ENCODE measurements around the gene RABL6.

The RABL6 gene

DNA sequence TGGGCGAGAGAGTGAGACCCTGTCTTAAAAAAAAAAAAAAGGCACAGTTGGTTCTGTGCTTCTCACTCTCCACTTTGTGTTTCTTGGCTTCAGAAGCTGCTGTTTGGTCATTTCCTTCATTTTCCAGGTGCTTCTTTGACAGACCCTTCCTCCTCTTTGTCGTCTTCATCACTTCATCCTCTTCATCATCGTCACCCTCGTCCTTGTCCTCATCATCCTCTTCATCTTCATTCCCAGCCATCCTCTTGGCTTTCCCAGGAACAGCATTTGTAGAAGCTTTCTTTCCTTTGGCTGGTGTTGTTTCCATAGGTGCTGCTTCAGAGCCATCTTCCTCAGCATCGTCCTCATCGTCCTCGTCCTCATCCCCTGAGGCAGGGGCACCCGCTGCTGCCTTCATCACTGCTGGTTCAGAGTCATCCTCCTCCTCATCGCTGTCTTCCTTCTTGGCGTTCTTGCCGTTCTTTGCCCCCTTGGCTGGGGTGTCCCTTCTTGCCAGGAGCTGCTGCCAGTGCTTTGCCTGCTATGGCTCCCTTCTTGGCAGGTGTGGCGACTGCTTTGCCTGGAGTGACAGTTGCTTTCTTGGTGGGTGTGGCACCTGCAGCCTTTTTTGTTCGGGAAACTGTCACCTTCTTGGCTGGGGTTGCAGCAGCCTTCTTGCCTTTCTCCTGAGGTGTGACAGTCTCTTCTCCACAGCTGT, 7.1 kb downstream of the RABL6 start:
- H3K4me3 ChIP-seq (ENCODE audit: low read length) = no peak overlapping the region

DNA sequence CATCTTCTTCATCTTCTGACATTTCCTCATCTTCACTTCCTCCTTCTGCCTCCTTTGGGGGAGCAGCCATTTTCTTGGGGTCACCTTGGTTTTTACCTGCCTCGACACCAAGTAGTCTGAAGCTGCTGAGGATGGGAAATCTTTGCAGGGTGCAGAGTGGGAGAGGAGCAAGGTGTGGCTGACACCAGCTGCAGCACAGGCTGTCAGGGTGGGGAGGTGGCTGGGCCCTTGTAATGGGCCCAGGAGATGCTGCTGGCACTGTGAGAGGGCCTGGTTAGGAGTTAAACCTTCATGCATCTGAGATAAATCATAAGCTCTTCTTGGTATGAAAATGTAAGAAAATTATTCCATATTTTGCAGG, 7.7 kb downstream of the RABL6 start:
- no peaks in the 10 kb centered on the region for H3K9me3 ChIP-seq (replicated peaks; ENCODE audit: low read length)
- no peaks in the 10 kb centered on the region for H3K4me1 ChIP-seq (ENCODE audit: control insufficient read depth, insufficient read depth, low read length)
- no peak overlapping the region for H3K4me3 ChIP-seq (ENCODE audit: low read length)
- no peaks in the 10 kb centered on the region for H3K27me3 ChIP-seq (ENCODE audit: control insufficient read depth, insufficient read depth, low read length)
- no peak overlapping the region for H3K9ac ChIP-seq (ENCODE audit: low read depth, low read length)
- H3K4me2 ChIP-seq (ENCODE audit: low read length) = no peak overlapping the region
- H3K36me3 ChIP-seq (ENCODE audit: insufficient read depth, low read length) = peaks cover 26% of the 10 kb centered on the region

More for the DNA sequence above, 7.1 kb downstream of the RABL6 start:
- Histone ChIP-seq H3K4me2 (ENCODE audit: low read length) (no peak overlapping the region), H3K36me3 (ENCODE audit: insufficient read depth, low read length) (peaks cover 26% of the 10 kb centered on the region), H3K9me3 (replicated peaks; ENCODE audit: low read length) (no peaks in the 10 kb centered on the region), H3K9ac (ENCODE audit: low read depth, low read length) (no peak overlapping the region), H3K27me3 (ENCODE audit: control insufficient read depth, insufficient read depth, low read length) (no peaks in the 10 kb centered on the region), H3K4me1 (ENCODE audit: control insufficient read depth, insufficient read depth, low read length) (peaks cover 3% of the 10 kb centered on the region)

DNA sequence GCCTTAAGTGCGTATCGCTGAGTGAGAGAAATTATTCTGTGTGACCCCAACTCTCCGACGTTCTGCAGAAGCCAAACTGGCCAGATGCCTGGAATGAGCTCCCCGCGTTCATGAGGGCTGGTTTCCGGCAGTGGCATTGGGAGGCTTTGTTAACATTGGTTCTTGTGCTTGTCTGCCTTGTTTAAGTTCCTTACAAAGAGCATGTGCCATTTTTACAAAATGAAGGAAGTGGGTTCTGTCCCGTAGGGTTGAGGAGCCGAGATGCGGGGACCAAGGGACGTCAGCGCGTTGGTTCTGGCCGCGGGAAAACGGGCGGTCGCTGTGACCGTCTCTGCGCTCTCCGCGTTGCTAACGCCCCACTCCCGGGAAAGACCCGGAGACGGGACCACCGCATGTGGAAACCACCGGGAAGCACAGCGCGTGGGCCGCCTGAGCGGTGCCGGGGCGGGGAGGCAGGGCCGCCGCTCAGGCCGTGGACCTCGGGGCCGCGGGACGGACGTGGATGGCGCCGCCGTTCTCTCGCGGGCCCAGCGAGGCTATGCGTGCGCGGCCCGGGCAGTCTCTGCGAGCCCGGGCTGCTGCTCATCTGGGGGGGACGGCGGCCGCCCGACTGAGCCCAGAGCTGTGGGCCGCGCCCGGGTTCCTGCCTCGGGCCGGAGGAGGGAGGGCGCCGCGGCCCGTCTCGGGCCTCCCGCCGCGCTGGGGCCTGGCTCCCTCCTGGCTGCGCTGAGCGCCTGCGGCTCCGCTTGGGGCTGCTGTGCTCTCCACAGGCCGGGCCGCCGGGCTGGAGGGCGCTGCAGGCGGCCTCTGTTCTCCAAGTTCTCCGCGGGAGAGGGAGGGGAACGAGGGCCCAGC, 13.4 kb downstream of the RABL6 start:
- no peaks in the 10 kb centered on the region for H3K4me1 ChIP-seq (ENCODE audit: control insufficient read depth, insufficient read depth, low read length)

DNA sequence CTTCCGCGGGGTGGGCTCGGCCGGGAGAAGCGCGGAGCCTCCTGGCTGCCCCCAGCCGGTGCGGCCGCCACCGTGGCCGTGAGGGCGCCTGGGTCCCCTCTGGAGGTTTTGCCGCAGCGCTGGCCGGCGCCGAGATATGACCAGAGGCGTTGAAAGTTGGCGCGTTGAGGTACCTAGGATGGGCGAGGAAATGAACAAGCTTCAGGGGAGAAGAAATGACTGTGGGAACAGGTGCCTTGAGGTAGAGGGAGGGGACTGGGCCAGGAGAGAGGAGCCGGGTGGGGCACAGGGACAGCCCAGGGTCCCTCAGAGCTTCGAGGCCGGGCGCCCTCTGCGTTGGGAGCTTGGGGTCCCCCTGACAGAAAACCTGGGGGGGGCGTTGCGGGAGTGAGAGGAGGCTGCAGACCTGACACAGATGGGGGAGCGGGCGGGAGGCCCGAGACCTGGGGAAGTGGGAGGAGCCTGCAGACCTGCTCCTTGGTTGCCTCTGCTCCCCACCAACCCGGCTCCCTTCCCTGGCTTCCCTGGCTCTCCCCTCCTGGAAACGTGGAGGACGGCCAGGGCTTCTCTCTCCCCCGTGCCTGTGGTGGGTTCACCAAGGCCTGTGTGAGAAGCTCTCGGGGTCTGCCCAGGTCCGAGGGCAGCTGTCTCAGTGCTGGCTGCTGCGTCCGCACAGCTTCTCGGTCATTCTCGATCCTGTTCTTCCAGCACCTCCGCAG, 14.2 kb downstream of the RABL6 start:
- Histone ChIP-seq H3K9me3 (replicated peaks; ENCODE audit: low read length) (no peaks in the 10 kb centered on the region), H3K27me3 (ENCODE audit: control insufficient read depth, insufficient read depth, low read length) (no peaks in the 10 kb centered on the region), H3K9ac (ENCODE audit: low read depth, low read length) (no peak overlapping the region), H3K4me3 (ENCODE audit: low read length) (no peak overlapping the region), H3K4me1 (ENCODE audit: control insufficient read depth, insufficient read depth, low read length) (no peaks in the 10 kb centered on the region), H3K4me2 (ENCODE audit: low read length) (no peak overlapping the region), H3K36me3 (ENCODE audit: insufficient read depth, low read length) (peaks cover 21% of the 10 kb centered on the region)

More for the DNA sequence above, 13.4 kb downstream of the RABL6 start:
- Histone ChIP-seq H3K9me3 (replicated peaks; ENCODE audit: low read length) (no peaks in the 10 kb centered on the region), H3K4me2 (ENCODE audit: low read length) (no peak overlapping the region), H3K27me3 (ENCODE audit: control insufficient read depth, insufficient read depth, low read length) (no peaks in the 10 kb centered on the region), H3K36me3 (ENCODE audit: insufficient read depth, low read length) (peaks cover 14% of the 10 kb centered on the region), H3K9ac (ENCODE audit: low read depth, low read length) (no peak overlapping the region), H3K4me3 (ENCODE audit: low read length) (no peak overlapping the region)

DNA sequence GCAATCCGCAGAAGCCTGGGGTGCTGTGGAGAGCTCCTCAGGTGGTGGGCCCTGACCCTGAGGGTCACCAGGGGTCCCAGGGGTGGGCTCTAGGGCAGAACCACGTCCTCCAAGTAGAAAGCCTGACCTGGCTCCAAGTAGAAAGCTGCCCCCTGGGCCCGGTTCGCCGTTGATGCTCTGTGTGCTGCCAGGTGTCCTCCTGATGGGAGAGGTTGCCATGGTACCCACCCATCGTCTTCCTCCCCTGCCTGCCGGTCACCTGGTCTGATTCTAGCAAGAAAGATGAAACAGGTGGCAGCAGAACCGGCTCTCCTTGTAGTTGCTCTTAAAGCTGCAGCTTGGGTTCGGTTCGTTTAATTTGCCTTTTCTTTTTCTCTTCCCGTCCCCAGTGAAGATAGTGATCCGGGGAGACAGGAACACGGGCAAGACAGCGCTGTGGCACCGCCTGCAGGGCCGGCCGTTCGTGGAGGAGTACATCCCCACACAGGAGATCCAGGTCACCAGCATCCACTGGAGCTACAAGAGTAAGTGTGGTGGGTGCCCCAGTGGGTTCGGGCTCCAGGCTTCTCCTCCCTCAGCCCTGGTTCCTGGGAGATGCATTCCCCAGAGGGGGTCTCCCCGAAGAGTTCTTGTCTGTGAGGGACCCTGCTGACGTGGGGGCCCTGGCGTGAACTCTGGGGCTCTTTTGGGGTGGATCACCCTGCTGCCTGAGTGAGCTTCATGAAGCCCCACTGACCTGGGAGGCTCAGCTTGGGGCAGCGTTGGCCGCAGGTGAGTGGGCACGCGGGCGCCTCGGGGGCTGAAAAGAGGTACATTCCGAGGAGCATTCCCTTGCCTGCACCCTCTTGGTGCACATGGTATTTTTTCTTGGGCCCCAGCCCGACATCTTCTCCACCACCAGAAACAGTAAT, 15.6 kb downstream of the RABL6 start:
- Histone ChIP-seq H3K4me3 (ENCODE audit: low read length) (no peak overlapping the region), H3K9me3 (replicated peaks; ENCODE audit: low read length) (no peaks in the 10 kb centered on the region), H3K27me3 (ENCODE audit: control insufficient read depth, insufficient read depth, low read length) (no peaks in the 10 kb centered on the region), H3K4me1 (ENCODE audit: control insufficient read depth, insufficient read depth, low read length) (no peaks in the 10 kb centered on the region), H3K36me3 (ENCODE audit: insufficient read depth, low read length) (peaks cover 21% of the 10 kb centered on the region), H3K9ac (ENCODE audit: low read depth, low read length) (no peak overlapping the region), H3K4me2 (ENCODE audit: low read length) (no peak overlapping the region)

DNA sequence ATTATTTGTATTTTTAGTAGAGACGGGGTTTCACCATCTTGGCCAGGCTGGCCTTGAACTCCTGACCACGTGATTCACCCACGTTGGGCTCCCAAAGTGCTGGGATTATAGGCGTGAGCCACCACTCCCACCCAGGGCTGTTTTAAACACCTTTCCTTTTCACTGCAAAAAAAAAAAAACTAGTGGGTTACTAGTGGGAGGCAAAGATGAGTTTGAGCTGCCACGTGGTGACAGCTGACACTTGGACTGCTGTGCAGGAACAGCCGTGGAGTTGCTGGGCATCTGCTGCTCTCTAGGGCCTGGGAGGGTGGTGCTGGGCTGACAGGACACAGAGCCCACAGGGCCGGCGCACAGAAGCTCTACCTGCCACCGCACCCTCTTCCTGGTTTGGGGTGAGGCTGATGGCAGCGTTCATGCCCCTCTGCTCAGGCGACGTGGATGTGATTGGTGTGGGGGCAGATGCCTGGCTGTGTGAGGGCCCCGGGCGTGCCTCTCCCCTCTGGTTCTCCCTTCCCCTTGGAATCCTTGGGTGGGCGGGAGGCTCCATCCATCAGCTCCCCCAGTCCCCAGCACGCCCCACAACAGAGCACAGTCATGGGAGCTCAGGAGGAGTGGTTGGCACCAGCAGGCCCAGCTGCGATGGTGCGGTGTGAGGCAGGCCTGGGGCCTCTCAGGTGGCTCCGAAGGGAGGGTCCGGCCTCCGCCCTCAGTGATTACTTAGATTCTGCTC, 16.9 kb downstream of the RABL6 start:
- Histone ChIP-seq H3K4me3 (ENCODE audit: low read length) (no peak overlapping the region), H3K9me3 (replicated peaks; ENCODE audit: low read length) (no peaks in the 10 kb centered on the region), H3K9ac (ENCODE audit: low read depth, low read length) (no peak overlapping the region), H3K4me1 (ENCODE audit: control insufficient read depth, insufficient read depth, low read length) (no peaks in the 10 kb centered on the region), H3K36me3 (ENCODE audit: insufficient read depth, low read length) (peaks cover 31% of the 10 kb centered on the region), H3K4me2 (ENCODE audit: low read length) (no peak overlapping the region), H3K27me3 (ENCODE audit: control insufficient read depth, insufficient read depth, low read length) (no peaks in the 10 kb centered on the region)

DNA sequence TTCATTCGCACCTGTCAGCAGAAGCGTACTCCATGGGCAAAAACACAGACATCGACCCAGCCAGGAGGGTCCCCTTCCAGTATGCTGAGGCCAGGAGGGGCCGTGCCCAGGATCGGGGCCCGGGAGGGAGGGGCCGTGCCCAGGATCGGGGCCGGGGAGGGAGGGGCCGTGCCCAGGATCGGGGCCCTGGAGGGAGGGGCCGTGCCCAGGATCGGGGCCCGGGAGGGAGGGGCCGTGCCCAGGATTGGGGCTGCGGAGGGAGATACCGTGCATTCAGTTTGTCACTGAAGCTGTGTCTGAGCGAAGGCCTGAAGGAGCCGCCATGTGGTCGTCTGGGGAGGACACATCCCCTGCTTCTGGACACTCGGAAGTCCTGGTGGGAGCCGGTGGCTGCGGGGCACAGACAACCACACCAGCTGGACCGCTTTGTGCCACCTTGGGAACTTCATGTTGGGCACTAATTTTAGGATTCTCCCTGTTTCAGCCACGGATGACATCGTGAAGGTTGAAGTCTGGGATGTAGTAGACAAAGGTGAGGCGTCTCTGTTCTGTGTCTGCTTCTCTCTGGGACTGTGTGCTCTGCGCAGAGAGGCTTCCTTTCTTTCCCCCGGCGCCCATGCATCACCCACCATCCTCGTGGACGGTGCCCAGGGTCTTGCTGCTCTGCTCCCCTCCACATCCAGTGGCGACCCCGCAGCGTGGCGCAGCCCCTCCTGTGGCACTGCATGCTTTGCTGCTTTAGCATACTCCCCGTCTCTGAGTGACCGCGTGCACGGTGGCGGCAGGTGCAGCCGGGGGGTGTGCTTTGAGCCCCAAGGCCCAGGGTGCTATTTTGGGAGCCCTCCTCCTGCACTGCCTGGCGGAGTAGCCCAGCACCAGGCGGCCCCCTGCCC, 17.8 kb downstream of the RABL6 start:
- Histone ChIP-seq H3K36me3 (ENCODE audit: insufficient read depth, low read length) (peaks cover 40% of the 10 kb centered on the region), H3K9ac (ENCODE audit: low read depth, low read length) (no peak overlapping the region), H3K4me2 (ENCODE audit: low read length) (no peak overlapping the region), H3K4me3 (ENCODE audit: low read length) (no peak overlapping the region), H3K4me1 (ENCODE audit: control insufficient read depth, insufficient read depth, low read length) (no peaks in the 10 kb centered on the region), H3K9me3 (replicated peaks; ENCODE audit: low read length) (no peaks in the 10 kb centered on the region), H3K27me3 (ENCODE audit: control insufficient read depth, insufficient read depth, low read length) (no peaks in the 10 kb centered on the region)

DNA sequence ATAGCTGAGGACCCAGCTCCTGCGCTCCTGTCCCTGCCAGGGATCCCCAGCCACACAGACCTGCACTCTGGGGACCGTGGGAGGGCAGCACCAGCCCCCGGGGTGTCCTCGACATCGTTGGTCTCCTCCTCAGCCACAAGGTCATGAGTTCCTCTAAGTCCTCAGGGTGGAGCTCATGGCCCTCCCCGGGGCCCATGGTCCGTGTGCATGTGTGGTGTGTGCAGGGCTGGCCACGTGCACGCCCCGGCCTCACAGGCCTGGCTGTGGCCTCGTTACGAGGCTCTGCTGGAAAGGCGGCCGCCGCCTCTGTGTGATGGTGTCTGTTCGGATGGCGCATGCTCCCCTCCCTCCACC, 18.4 kb downstream of the RABL6 start:
- Histone ChIP-seq H3K4me2 (ENCODE audit: low read length) (no peak overlapping the region), H3K9ac (ENCODE audit: low read depth, low read length) (no peak overlapping the region), H3K4me1 (ENCODE audit: control insufficient read depth, insufficient read depth, low read length) (no peaks in the 10 kb centered on the region), H3K9me3 (replicated peaks; ENCODE audit: low read length) (no peaks in the 10 kb centered on the region), H3K36me3 (ENCODE audit: insufficient read depth, low read length) (peaks cover 46% of the 10 kb centered on the region), H3K27me3 (ENCODE audit: control insufficient read depth, insufficient read depth, low read length) (no peaks in the 10 kb centered on the region), H3K4me3 (ENCODE audit: low read length) (no peak overlapping the region)

DNA sequence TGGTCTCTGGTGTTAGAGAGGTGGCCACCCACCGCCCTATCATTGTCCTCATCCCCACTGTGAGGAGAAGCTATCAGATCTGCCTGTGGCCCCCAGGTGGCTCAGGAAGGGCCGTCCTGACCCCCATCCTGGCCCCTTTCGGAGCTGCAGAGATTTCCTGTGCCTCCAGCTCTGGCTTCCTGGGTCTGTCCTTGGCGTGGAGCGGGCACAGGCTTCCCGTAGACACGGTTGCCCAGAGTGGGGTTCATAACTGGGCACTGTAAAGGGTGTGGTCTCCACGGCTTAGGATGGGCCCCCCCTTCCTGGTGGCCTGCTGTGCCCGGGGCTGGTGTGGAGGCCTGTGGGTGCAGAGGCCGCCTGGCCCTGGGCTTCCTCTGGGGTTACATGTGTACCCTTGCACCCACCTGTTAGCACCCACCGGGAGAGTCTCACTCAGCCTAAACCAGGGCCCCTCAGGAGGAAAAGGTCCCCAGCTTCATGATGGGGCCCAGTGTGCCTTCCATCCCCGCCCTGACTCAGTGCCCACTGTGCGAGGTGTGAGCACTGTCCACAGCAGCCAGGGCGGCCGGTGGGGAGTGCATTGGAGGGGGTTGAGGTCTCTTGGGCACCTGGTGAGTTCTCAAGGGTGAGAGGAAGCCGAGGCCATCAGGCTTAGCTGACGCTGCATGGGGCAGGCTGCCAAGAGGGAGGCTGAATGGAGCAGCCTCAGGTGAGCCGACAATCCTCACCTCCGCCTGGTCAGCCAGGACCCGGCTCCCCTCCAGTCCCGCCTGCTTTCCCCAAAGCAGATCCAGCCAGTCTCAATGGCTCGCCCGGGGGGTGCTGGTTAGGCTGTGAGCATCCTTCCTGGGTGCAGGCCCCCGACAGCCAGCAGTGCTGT, 19.2 kb downstream of the RABL6 start:
- Histone ChIP-seq H3K9me3 (replicated peaks; ENCODE audit: low read length) (no peaks in the 10 kb centered on the region), H3K4me3 (ENCODE audit: low read length) (no peak overlapping the region), H3K4me2 (ENCODE audit: low read length) (no peak overlapping the region), H3K36me3 (ENCODE audit: insufficient read depth, low read length) (peaks cover 53% of the 10 kb centered on the region), H3K27me3 (ENCODE audit: control insufficient read depth, insufficient read depth, low read length) (no peaks in the 10 kb centered on the region), H3K4me1 (ENCODE audit: control insufficient read depth, insufficient read depth, low read length) (no peaks in the 10 kb centered on the region), H3K9ac (ENCODE audit: low read depth, low read length) (no peak overlapping the region)
